Measurements from ENCODE around the gene NKG7.

DNA sequence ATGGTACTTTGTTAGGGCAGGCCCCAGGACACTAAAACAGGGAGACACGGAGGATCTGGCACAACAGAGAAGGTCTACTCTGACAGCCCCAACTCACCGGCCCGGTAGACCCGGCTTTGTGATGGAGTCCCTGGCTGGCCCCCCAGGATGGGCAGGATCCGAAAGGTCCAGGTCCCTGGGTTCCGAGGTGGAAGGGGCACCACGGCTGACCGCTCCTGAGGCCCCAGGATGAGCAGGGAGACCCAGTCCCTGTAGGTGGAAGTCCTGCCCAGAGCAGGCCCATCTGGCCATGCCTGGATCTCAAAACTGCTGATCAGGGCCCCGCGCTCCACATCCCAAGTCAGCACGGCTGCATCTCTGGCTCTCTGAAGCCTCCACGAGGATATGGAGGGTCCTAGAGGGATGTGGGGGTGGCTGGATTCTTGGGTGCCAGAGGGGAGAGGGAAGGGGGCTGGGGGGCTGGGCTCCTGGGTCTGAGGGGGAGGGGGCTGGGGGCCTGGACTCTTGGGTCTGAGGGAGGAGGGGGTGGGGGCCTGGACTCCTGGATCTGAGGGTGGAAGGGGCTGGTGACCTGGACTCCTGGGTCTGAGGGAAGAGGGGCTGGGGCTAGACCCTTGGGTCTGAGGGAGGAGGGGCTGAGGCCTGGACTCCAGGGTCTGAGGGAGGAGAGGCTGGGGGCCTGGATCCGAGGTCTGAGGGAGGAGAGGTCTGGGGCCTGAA is 35.2 kb downstream of the NKG7 start:
- no peak for TF ChIP-seq TAF1 (IDR thresholded peaks at IDR 0.05; ENCODE audit: borderline replicate concordance, insufficient read depth, low read length)
- no peak for TF ChIP-seq FOXP2 (optimal IDR thresholded peaks at IDR 0.05; ENCODE audit: borderline replicate concordance, extremely low read depth, extremely low read length, insufficient read depth)

Data from PFSK-1 (cell line).